ENCODE measurements around the gene CLDN6. TPM values are rescaled to one million over a fixed set of nuclear protein-coding genes. Genes with fewer than 3 reads are reported as not detected.

CLDN6 gene
- total and polyA plus RNA-seq, 2 of the 13 experiments (the other 11 are each of a cell fraction or from before 2014, with no cell fraction given): 5.9 to 7.6 TPM

DNA sequence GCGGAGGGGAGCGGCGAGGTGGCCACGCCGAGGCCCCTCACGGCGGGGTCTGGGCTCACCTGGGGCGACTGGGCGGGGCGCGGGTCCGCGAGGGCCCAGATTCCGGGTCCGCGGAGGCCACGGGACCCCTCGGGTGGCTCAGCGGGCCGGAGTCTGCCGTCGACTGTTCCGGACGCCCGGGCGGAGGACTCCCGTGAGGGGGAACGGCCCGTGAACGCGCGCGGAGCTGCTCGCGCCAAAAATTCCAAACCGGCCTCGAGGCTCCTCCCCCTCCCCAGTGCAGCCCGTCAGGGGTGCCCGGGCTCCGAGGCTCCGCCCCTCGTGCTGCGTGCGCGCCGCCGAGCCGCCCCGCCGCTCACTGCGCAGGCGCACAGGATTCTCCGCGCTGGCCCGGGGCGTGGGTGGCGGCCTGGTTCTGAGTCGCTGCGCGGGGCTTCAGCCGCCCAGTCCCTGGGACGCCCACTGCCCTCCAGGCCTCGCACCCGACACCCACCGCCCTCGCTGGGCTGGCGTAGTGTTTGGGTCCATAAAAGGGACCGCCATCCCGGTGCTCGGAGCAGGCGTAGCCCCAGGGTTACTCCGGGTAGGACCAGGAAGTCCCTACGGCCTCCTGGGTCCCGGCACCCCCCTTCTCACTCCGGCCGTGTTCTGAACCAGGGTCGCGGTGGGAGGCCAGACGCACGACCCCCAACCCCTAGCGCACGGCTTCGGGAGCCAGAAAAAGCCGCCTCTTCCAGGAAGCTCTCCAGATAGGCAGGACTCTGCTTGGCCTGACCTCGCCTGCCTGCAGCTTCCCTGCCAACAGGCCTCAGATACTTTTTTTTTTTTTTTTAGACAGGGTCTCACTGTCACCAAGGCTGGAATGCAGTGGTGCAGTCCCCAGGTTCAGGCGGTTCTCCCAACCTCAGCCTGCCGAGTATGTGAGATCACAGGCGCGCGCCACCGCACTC is 37.5 kb downstream of the CLDN6 start, which contains the start of gene PKMYT1 (continued):
- TF ChIP-seq SRSF4 (IDR thresholded peaks at IDR 0.05; ENCODE audit: low read depth, low read length, poor library complexity, severe bottlenecking) (peak; percentile 27), NR2F2 (IDR thresholded peaks at IDR 0.05; ENCODE audit: borderline replicate concordance, low read depth) (no peak), PHF20 (CRISPR knock-in tag; IDR thresholded peaks at IDR 0.05) (peak; percentile 61), GZF1 (CRISPR knock-in tag; IDR thresholded peaks at IDR 0.05) (no peak), ZNF224 (CRISPR knock-in tag; IDR thresholded peaks at IDR 0.05) (no peak; the same call in 1 of the 2 replicates), FOXM1 (CRISPR knock-in tag; IDR thresholded peaks at IDR 0.05) (no peak), EED (CRISPR knock-in tag; IDR thresholded peaks at IDR 0.05) (0 out of 2 replicates have a peak, but pooled peaks have one; percentile 19), ZNF24 (IDR thresholded peaks at IDR 0.05) (no peak), MAF1 (CRISPR knock-in tag; IDR thresholded peaks at IDR 0.05; ENCODE audit: borderline replicate concordance) (0 out of 2 replicates have a peak, but pooled peaks have one; percentile 35), CTCF (CRISPR knock-in tag; IDR thresholded peaks at IDR 0.05) (no peak; the same call in 1 of the 2 replicates), CREM (IDR thresholded peaks at IDR 0.05) (no peak), CREM (CRISPR knock-in tag; IDR thresholded peaks at IDR 0.05) (no peak), THAP9 (CRISPR knock-in tag; IDR thresholded peaks at IDR 0.05; ENCODE audit: borderline replicate concordance) (peak; percentile 57; the same call in 1 of the 2 replicates), ZNF652 (CRISPR knock-in tag; IDR thresholded peaks at IDR 0.05; ENCODE audit: borderline replicate concordance, low read depth) (no peak), BORCS8-MEF2B (CRISPR knock-in tag; IDR thresholded peaks at IDR 0.05) (no peak), ZNF776 (CRISPR knock-in tag; IDR thresholded peaks at IDR 0.05) (peak; percentile 5; the same call in 1 of the 2 replicates), ZNF10 (CRISPR knock-in tag; IDR thresholded peaks at IDR 0.05; ENCODE audit: borderline replicate concordance, low read depth) (no peak), KDM4B (CRISPR knock-in tag; IDR thresholded peaks at IDR 0.05) (no peak), NKX3-1 (CRISPR knock-in tag; IDR thresholded peaks at IDR 0.05) (0 out of 2 replicates have a peak, but pooled peaks have one; percentile 60)
- TF ChIP-seq, protein P1, sequence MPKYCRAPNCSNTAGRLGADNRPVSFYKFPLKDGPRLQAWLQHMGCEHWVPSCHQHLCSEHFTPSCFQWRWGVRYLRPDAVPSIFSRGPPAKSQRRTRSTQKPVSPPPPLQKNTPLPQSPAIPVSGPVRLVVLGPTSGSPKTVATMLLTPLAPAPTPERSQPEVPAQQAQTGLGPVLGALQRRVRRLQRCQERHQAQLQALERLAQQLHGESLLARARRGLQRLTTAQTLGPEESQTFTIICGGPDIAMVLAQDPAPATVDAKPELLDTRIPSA (CRISPR knock-in tag; IDR thresholded peaks at IDR 0.05; ENCODE audit: borderline replicate concordance): no peak
- TF ChIP-seq, protein P2, sequence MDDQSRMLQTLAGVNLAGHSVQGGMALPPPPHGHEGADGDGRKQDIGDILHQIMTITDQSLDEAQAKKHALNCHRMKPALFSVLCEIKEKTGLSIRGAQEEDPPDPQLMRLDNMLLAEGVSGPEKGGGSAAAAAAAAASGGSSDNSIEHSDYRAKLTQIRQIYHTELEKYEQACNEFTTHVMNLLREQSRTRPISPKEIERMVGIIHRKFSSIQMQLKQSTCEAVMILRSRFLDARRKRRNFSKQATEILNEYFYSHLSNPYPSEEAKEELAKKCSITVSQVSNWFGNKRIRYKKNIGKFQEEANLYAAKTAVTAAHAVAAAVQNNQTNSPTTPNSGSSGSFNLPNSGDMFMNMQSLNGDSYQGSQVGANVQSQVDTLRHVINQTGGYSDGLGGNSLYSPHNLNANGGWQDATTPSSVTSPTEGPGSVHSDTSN (CRISPR knock-in tag; IDR thresholded peaks at IDR 0.05; ENCODE audit: borderline replicate concordance): no peak
- TF ChIP-seq, protein P3, sequence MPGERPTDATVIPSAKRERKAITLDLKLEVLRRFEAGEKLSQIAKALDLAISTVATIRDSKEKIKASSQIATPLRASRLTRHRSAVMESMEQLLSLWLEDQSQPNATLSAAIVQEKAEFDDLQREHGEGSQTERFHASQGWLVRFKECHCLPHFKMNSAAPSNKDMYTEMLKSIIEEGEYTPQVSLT (CRISPR knock-in tag; IDR thresholded peaks at IDR 0.05; ENCODE audit: borderline replicate concordance, low read depth): no peak
